CD14-positive monocyte (primary cell): ENCODE data around the gene CT47C1. TPM values are rescaled to one million over a fixed set of nuclear protein-coding genes. Genes with fewer than 3 reads are reported as not detected.

Experiments
- DNase-seq, 3 donors: peaks; one replicate each; pipeline ENCODE4 v3.0.0-alpha.2; 2011 to 2022
- H2AFZ ChIP-seq: 2 replicates; pipeline ENCODE4 v1.6.0; 2012; ENCODE audit warnings: mild to moderate bottlenecking, low read depth, low read length, inconsistent platforms; ENCODE audit not compliant: insufficient read depth, poor library complexity, severe bottlenecking
- H3K27ac ChIP-seq, 2 donors: 1 replicate in 1 of 2; 2 replicates in 1 of 2; pipeline ENCODE4 v1.5.1; 2012 to 2013; ENCODE audit warnings: low read length in 2 of 2, control low read depth in 1 of 2, inconsistent platforms in 1 of 2, low read depth in 1 of 2, mild to moderate bottlenecking in 1 of 2
- H3K27me3 ChIP-seq, 2 donors: one replicate each; pipeline versions ENCODE4 v1.6.0 to v1.6.1; 2011 to 2013; ENCODE audit warnings: low read length in 2 of 2; ENCODE audit not compliant: control insufficient read depth in 2 of 2, insufficient read depth in 2 of 2
- H3K36me3 ChIP-seq, 2 donors: replicated peaks in 1 of 2; 1 replicate in 1 of 2; 2 replicates in 1 of 2; pipeline versions ENCODE4 v1.5.1 to v1.6.1; 2012 to 2013; ENCODE audit warnings: low read length in 2 of 2, control low read depth in 1 of 2, inconsistent platforms in 1 of 2, mild to moderate bottlenecking in 1 of 2; ENCODE audit not compliant: insufficient read depth in 2 of 2, control insufficient read depth in 1 of 2
- H3K4me1 ChIP-seq, 2 donors: 1 replicate in 1 of 2; 2 replicates in 1 of 2; pipeline versions ENCODE4 v1.5.1 to v1.6.1; 2012 to 2013; ENCODE audit warnings: low read length in 2 of 2, control low read depth in 1 of 2, inconsistent platforms in 1 of 2, mild to moderate bottlenecking in 1 of 2, moderate library complexity in 1 of 2; ENCODE audit not compliant: insufficient read depth in 2 of 2, control insufficient read depth in 1 of 2
- H3K4me2 ChIP-seq: replicated peaks from 2 replicates; pipeline ENCODE3; 2012; ENCODE audit warnings: low read length, moderate library complexity, mild to moderate bottlenecking; ENCODE audit not compliant: poor library complexity, severe bottlenecking; ENCODE audit errors: extremely low read depth
- H3K4me3 ChIP-seq, 3 experiments: fragments of 200-600 bp in 1 of 3; sonication (generic) in 1 of 3; replicated peaks in 1 of 3; 1 replicate in 2 of 3; 2 replicates in 1 of 3; pipeline ENCODE4 v1.5.1; 2011 to 2013; ENCODE audit warnings: low read length in 3 of 3, mild to moderate bottlenecking in 3 of 3, control low read depth in 2 of 3, low read depth in 2 of 3, inconsistent platforms in 1 of 3, moderate library complexity in 1 of 3
- H3K79me2 ChIP-seq: 2 replicates; pipeline ENCODE4 v1.6.0; 2012; ENCODE audit warnings: mild to moderate bottlenecking, control low read depth, inconsistent platforms, low read length, moderate library complexity; ENCODE audit not compliant: insufficient read depth
- H3K9ac ChIP-seq: 2 replicates; pipeline ENCODE4 v1.6.0; 2017; ENCODE audit warnings: low read length, mild to moderate bottlenecking; ENCODE audit not compliant: insufficient read depth, poor library complexity, severe bottlenecking
- H3K9me3 ChIP-seq, 2 donors: replicated peaks in 1 of 2; 1 replicate in 1 of 2; 2 replicates in 1 of 2; pipeline versions ENCODE4 v1.5.1 to v1.6.1; 2012 to 2013; ENCODE audit warnings: low read length in 2 of 2, control low read depth in 1 of 2; ENCODE audit not compliant: control insufficient read depth in 1 of 2, insufficient read depth in 1 of 2
- H4K20me1 ChIP-seq: 2 replicates; pipeline ENCODE4 v1.6.0; 2012; ENCODE audit warnings: mild to moderate bottlenecking, low read length, control low read depth, moderate library complexity; ENCODE audit not compliant: insufficient read depth
- H3K27ac Mint-ChIP-seq, 7 donors: one replicate each; pipeline ENCODE4 v1.8.0; 2020; ENCODE audit warnings: mild to moderate bottlenecking in 7 of 7, mixed read lengths in 7 of 7, moderate library complexity in 6 of 7, inconsistent platforms in 2 of 7
- H3K27me3 Mint-ChIP-seq, 3 donors: one replicate each; pipeline ENCODE4 v1.8.0; 2021 to 2022; ENCODE audit warnings: low read depth in 3 of 3, mild to moderate bottlenecking in 3 of 3, mixed read lengths in 3 of 3, moderate library complexity in 3 of 3, inconsistent platforms in 1 of 3
- H3K36me3 Mint-ChIP-seq, 2 donors: one replicate each; pipeline ENCODE4 v1.8.0; 2020; ENCODE audit warnings: mixed read lengths in 2 of 2, inconsistent platforms in 1 of 2, mild to moderate bottlenecking in 1 of 2
- H3K4me1 Mint-ChIP-seq: one replicate; pipeline ENCODE4 v1.8.0; 2020; ENCODE audit warnings: mild to moderate bottlenecking, mixed read lengths
- H3K4me3 Mint-ChIP-seq, 2 donors: one replicate each; pipeline ENCODE4 v1.8.0; 2020; ENCODE audit warnings: mild to moderate bottlenecking in 2 of 2, mixed read lengths in 2 of 2, moderate library complexity in 1 of 2
- H3K9me3 Mint-ChIP-seq, 7 donors: one replicate each; pipeline ENCODE4 v1.8.0; 2020 to 2022; ENCODE audit warnings: mixed read lengths in 7 of 7, mild to moderate bottlenecking in 6 of 7, moderate library complexity in 6 of 7, inconsistent platforms in 2 of 7
- CTCF ChIP-seq: fragments of 200-600 bp; IDR thresholded peaks from one replicate; pipeline ENCODE4 v1.8.0; 2022; ENCODE audit warnings: antibody characterized with exemption, mild to moderate bottlenecking
- WGBS: methylation state at CpG from one replicate; pipeline ENCODE4 v1.1.5; 2013; ENCODE audit warnings: missing lambda C conversion rate; ENCODE audit not compliant: insufficient coverage; 5-methylcytosine and 5-hydroxymethylcytosine counted together
- intact Hi-C, 2 donors: fragments of 100-400 bp; cut with micrococcal nuclease; formaldehyde crosslinking; loops; one replicate each; pipeline versions ENCODE4 v1.15.0 to v1.15.1; 2023
- polyA plus RNA-seq, 3 donors: library from polyadenylated mRNA; depleted of rRNA in 1 of 3; unstranded in 2 of 3; stranded (reverse) in 1 of 3; fragments of 300-500 nt in 2 of 3; fragments of >200 nt in 1 of 3; fragmentation: Illumina TruSeq in 2 of 3; gene quantifications; 1 replicate in 2 of 3; 2 replicates in 1 of 3; pipeline ENCODE4 v1.2.3, GENCODE V29; 2012 to 2021

Gene CT47C1
- polyA plus RNA-seq, 3 donors = not detected

- Histone ChIP-seq H3K4me2 (no peak overlapping the region), H3K9me3 (no peaks in the 10 kb centered on the region), H3K4me3 (no peak overlapping the region), H3K27ac (no peak overlapping the region), H3K4me1 (peaks cover 0 to 8% of the 10 kb centered on the region in 2 donors), H3K9ac (no peak overlapping the region), H3K79me2 (no peaks in the 10 kb centered on the region), H3K27me3 (no peaks in the 10 kb centered on the region), H3K36me3 (no peaks in the 10 kb centered on the region), H4K20me1 (no peaks in the 10 kb centered on the region), H2AFZ (no peak overlapping the region)
- intact Hi-C loops = no loop called here
- Mint-ChIP-seq H3K36me3 (no peaks in the 10 kb centered on the region), H3K27ac (no peak overlapping the region), H3K4me3 (no peak overlapping the region), H3K4me1 (peaks cover 11% of the 10 kb centered on the region), H3K9me3 (peaks cover 0 to 2% (median 0%) of the 10 kb centered on the region in 7 donors), H3K27me3 (peaks cover 0 to 17% (median 0%) of the 10 kb centered on the region in 3 donors)
- no peak for TF ChIP-seq CTCF
- WGBS = no CpG with 5 or more reads among the region's 3 CpGs
- no peak for DNase-seq
These were observed 2.7 kb downstream of the CT47C1 start for GRCh38 chrX:119075270-119076025.

GRCh38 chrX:119082278-119082677 lies 9.5 kb downstream of the CT47C1 start:
- Histone ChIP-seq H3K27ac (no peak overlapping the region), H3K9ac (no peak overlapping the region), H3K27me3 (no peaks in the 10 kb centered on the region), H3K79me2 (no peaks in the 10 kb centered on the region), H3K4me3 (no peak overlapping the region), H2AFZ (no peak overlapping the region), H3K9me3 (no peaks in the 10 kb centered on the region), H3K4me2 (no peak overlapping the region), H3K36me3 (no peaks in the 10 kb centered on the region), H3K4me1 (no peaks in the 10 kb centered on the region), H4K20me1 (no peaks in the 10 kb centered on the region)
- no peak for TF ChIP-seq CTCF
- Mint-ChIP-seq H3K27me3 (peaks cover 0 to 12% (median 1%) of the 10 kb centered on the region in 3 donors), H3K4me1 (no peaks in the 10 kb centered on the region), H3K4me3 (no peak overlapping the region), H3K9me3 (peaks cover 0 to 3% (median 0%) of the 10 kb centered on the region in 7 donors), H3K36me3 (no peaks in the 10 kb centered on the region), H3K27ac (no peak overlapping the region)
- intact Hi-C loops = no loop called here
- no peak for DNase-seq
- WGBS = no CpG with 5 or more reads among the region's 1 CpG
